CD1c-positive myeloid dendritic cell (primary cell): ENCODE measurements around the gene CISTR.

Source experiments
- DNase-seq: peaks from one replicate; pipeline ENCODE4 v3.0.0-alpha.2; 2016; ENCODE audit errors: extremely low spot score

CISTR gene

DNA sequence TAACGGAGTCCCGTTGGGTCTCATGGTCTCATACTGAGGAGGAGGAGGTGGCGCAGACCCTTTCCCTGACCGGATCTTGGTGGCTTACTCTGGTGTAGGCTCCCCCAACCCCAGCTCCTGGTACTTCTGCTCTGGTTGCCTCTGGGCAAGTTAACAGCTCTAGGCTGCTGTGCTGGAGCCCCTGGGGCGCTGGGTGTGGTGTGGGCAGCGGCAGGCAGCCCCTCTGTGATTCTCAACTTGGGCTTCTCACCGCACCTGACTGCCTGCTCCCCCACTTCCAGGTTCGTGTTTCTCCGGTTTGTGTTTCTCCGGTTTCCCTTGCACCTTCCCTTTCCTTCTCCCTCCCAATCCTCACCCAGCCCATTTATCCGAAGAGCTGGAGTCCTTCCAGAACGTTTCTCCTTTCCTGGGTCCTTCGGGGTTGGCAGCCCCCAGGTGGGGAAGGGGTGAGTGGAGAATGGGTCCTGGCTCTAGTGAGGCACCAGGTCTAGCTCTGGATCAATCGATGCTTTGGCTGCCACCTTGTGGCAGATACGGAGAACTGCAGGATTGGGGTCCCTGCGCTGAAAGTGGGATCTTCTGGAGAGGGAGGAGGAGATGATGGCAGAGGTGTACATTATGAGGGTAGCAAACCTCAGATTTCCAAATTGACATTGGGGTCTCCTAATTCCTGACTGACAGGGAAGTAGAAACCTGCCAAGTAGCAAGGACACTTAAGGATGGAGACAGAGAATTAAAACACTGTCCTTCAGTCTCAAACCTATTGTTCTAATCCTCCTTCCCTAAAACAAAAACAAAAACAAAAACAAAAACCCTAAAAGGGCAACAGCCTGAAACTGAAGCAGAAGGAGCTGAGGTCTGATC lies 8.3 kb downstream of the CISTR start:
- DNase-seq = peak; percentile 79

- DNase-seq = no peak
These were observed 11.7 kb downstream of the CISTR start for GRCh38 chr12:53740130-53740491.

- DNase-seq = no peak
These were observed 12.3 kb downstream of the CISTR start for GRCh38 chr12:53739214-53740129.

GRCh38 chr12:53738406-53739213 lies 13.2 kb downstream of the CISTR start:
- DNase-seq = no peak

DNA sequence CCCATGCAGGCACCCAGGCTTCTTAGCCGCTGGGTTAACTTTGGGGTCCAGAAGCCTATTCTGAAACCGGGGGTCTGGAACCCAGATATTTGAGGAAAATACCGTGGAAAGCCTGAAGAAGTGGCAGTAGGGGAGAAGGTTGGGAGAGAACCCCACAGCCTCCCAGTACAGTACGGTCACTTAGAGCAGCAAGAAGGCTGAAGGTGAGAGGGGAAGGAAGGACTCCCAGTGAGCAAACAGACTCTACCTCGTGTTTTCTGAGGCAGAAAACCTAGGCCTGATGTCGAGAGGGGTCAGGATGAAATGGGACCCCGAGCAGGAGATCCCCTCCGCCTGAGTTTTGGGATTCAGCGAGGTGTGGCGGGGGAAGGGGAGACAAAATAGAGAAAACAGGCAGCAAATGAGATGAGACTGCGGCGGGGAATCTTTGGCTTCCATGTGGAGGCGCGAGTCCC lies 13.8 kb downstream of the CISTR start:
- DNase-seq = no peak

- no peak for DNase-seq
These were observed 14.5 kb downstream of the CISTR start for GRCh38 chr12:53737093-53737808.

DNA sequence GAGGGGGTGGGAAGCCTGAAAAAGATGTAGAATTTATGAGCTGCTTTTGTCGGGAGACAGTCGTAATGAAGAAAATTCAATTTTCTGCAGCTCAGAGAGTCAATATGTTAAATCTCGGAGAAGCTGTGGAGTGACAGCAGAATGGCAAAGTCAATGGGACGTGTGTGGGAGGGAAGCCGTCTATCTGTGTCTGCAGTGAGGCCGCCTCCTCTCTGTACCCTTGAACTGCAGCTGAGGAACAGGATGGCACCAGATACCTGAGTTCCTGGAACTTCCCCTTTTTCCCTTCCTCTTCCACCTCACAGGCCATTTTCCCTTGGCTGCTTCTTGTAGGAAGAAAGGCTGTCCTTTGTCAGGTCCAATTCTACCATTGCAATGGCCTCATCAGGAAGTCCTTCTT lies 15.2 kb downstream of the CISTR start:
- no peak for DNase-seq

- no peak for DNase-seq
These were observed 16.2 kb downstream of the CISTR start for GRCh38 chr12:53735556-53735955.

GRCh38 chr12:53734425-53734824 lies 17.4 kb downstream of the CISTR start:
- no peak for DNase-seq

- no peak for DNase-seq
These were observed 18.0 kb downstream of the CISTR start for GRCh38 chr12:53733807-53734200.

GRCh38 chr12:53733051-53733806 lies 18.6 kb downstream of the CISTR start:
- no peak for DNase-seq

DNA sequence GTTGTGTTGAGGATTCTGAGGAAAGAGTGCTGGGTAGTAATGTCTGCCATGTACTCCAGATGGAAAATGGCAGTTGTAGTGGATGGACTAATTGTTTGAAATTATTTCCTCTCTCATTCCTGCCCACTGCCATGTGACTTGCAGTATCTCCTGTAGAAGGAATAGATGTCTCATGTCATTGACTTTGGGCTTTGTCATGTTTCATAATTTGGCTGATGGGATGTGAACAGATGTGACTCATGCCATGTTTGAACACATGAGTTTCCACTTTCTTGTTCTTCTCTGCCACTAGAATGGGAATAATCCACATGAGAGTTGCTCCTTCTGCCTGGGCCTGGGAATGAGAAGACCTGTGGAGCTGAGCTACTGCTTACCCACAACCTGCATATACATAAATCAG lies 22.1 kb downstream of the CISTR start:
- DNase-seq = no peak

GRCh38 chr12:53728206-53728605 lies 23.6 kb downstream of the CISTR start:
- DNase-seq = no peak

DNA sequence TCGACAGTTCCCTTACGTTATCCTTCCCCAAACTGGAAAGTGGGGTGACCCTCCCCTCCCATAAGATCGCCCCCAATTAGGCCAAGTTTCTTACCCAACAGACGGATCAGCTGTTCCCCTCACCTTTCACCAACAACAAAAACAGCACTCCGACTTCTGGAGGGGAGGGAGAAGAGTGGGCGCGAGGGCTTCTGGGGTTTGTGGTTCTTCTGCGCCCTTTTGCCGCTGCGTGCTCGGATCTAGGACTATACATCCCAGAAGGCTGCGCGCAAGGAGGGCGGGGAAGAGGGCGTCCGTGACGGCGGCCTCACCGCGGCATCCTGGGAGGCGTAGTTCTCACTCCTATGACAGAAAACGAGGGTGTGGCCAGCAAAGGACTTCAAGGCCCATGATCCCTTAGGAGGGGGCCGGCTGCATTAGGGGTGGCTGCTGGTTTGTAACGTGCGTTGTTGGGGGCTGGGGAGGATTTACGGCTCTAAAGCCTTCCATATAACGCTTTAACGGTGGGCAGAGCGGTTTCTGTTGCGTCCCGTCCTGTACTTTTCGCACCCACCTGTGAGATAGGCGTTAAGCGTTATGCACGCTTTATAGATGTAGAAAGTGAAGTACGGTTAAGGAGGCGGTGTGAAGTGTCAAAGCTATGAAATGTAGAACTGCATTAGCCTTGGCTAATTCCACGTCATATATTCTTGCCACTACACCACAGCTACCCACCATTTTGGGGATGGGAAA lies 24.3 kb downstream of the CISTR start, which contains the start of gene CALCOCO1:
CALCOCO1 (minus strand) TSS at position 143 of the 732 bp plus-strand sequence. CDS start 2,210 bp downstream, outside the sequence.
- DNase-seq = peak; percentile 98

GRCh38 chr12:53726946-53727309 lies 24.9 kb downstream of the CISTR start:
- no peak for DNase-seq

GRCh38 chr12:53726341-53726740 lies 25.4 kb downstream of the CISTR start:
- DNase-seq = peak; percentile 21

GRCh38 chr12:53725824-53726223 lies 26.0 kb downstream of the CISTR start:
- no peak for DNase-seq

- no peak for DNase-seq
These were observed 29.2 kb downstream of the CISTR start for GRCh38 chr12:53722450-53723041.

- DNase-seq = no peak
These were observed 30.8 kb downstream of the CISTR start for GRCh38 chr12:53720946-53721345.
